Peyer's patch (tissue), 4 donors: ENCODE measurements around the gene TMX2.

Experiments
- CTCF ChIP-seq, 6 experiments: fragments of 450-650 bp in 4 of 6; fragments of 200-600 bp in 2 of 6; sonication (generic) in 1 of 6; IDR thresholded peaks; one replicate each; pipeline ENCODE4 v1.5.1; 2017 to 2019; ENCODE audit warnings: antibody characterized with exemption in 6 of 6, mild to moderate bottlenecking in 3 of 6, moderate library complexity in 1 of 6
- POLR2A ChIP-seq, 2 donors: fragments of 450-650 bp; IDR thresholded peaks; one replicate each; pipeline ENCODE4 v1.5.1; 2017; ENCODE audit warnings: antibody characterized with exemption in 2 of 2, mild to moderate bottlenecking in 2 of 2, moderate library complexity in 2 of 2

GRCh38 chr11:57764972-57765371 is 52.6 kb downstream of the TMX2 start:
- TF ChIP-seq CTCF (IDR thresholded peaks at IDR 0.05) (no peak), POLR2A (IDR thresholded peaks at IDR 0.05) (no peak)
